Keratinocyte (primary cell): Measurements from ENCODE around the gene SLC38A2. TPM values are rescaled to one million over a fixed set of nuclear protein-coding genes. Genes with fewer than 3 reads are reported as not detected.

Experiments used
- DNase-seq: peaks from one replicate; pipeline ENCODE4 v3.0.0-alpha.2; 2011; ENCODE audit warnings: low read depth, missing footprints, low spot score
- FAIRE-seq: peaks from 2 replicates; lab custom pipeline; 2011; peaks lifted over from hg19 to GRCh38; lab: Jason Lieb, UNC
- H2AFZ ChIP-seq: 2 replicates; pipeline ENCODE4 v1.6.0; 2012; ENCODE audit warnings: low read length, control low read depth, inconsistent platforms; ENCODE audit not compliant: control insufficient read depth
- H3K27ac ChIP-seq: 2 replicates; pipeline ENCODE4 v1.5.1; 2011; ENCODE audit warnings: low read length; ENCODE audit not compliant: control insufficient read depth, insufficient read depth
- H3K27me3 ChIP-seq: 3 replicates; pipeline ENCODE4 v1.6.0; 2011; ENCODE audit warnings: low read length; ENCODE audit not compliant: control insufficient read depth, insufficient read depth; ENCODE audit errors: extremely low read depth
- H3K36me3 ChIP-seq, 2 experiments: 2 replicates in 1 of 2; 3 replicates in 1 of 2; pipeline ENCODE4 v1.5.1; 2011; ENCODE audit warnings: low read length in 2 of 2, mild to moderate bottlenecking in 1 of 2; ENCODE audit not compliant: control insufficient read depth in 2 of 2, insufficient read depth in 2 of 2; ENCODE audit errors: extremely low read depth in 1 of 2
- H3K4me1 ChIP-seq: 3 replicates; pipeline ENCODE4 v1.5.1; 2011; ENCODE audit warnings: low read length; ENCODE audit not compliant: control insufficient read depth, insufficient read depth; ENCODE audit errors: extremely low read depth
- H3K4me2 ChIP-seq: 3 replicates; pipeline ENCODE4 v1.6.0; 2011; ENCODE audit warnings: low read depth, low read length; ENCODE audit not compliant: control insufficient read depth, insufficient read depth; ENCODE audit errors: extremely low read depth
- H3K4me3 ChIP-seq, 3 experiments: fragments of 200-600 bp in 1 of 3; sonication (generic) in 1 of 3; 2 replicates in 2 of 3; 3 replicates in 1 of 3; pipeline ENCODE4 v1.5.1; 2011 to 2016; ENCODE audit warnings: low read length in 3 of 3, mild to moderate bottlenecking in 3 of 3, control low read depth in 2 of 3, inconsistent platforms in 1 of 3, low read depth in 1 of 3, mixed read lengths in 1 of 3, mixed run types in 1 of 3, moderate library complexity in 1 of 3; ENCODE audit not compliant: control insufficient read depth in 2 of 3, insufficient read depth in 2 of 3; ENCODE audit errors: extremely low read depth in 1 of 3
- H3K79me2 ChIP-seq: 2 replicates; pipeline ENCODE4 v1.6.0; 2012; ENCODE audit warnings: low read length; ENCODE audit not compliant: control insufficient read depth, insufficient read depth
- H3K9ac ChIP-seq: 3 replicates; pipeline ENCODE4 v1.6.0; 2011; ENCODE audit warnings: low read length; ENCODE audit not compliant: control insufficient read depth, insufficient read depth; ENCODE audit errors: extremely low read depth
- H3K9me1 ChIP-seq: 3 replicates; pipeline ENCODE4 v1.6.0; 2011; ENCODE audit warnings: low read length; ENCODE audit not compliant: control insufficient read depth, insufficient read depth; ENCODE audit errors: extremely low read depth
- H3K9me3 ChIP-seq: 2 replicates; pipeline ENCODE4 v1.5.1; 2012; ENCODE audit warnings: low read depth, low read length; ENCODE audit not compliant: control insufficient read depth
- H4K20me1 ChIP-seq: 3 replicates; pipeline ENCODE4 v1.6.0; 2011; ENCODE audit warnings: low read length; ENCODE audit not compliant: control insufficient read depth, insufficient read depth; ENCODE audit errors: extremely low read depth
- CTCF ChIP-seq, 3 experiments: IDR thresholded peaks in 1 of 3; conservative IDR thresholded peaks in 1 of 3; optimal IDR thresholded peaks in 1 of 3; 2 replicates in 2 of 3; 3 replicates in 1 of 3; pipeline versions ENCODE3 to v1.5.1; 2011; ENCODE audit warnings: low read length in 3 of 3, mild to moderate bottlenecking in 3 of 3, moderate library complexity in 2 of 3, control low read depth in 1 of 3, inconsistent platforms in 1 of 3; ENCODE audit not compliant: insufficient read depth in 2 of 3; ENCODE audit errors: extremely low read depth in 1 of 3
- EZH2 ChIP-seq: IDR thresholded peaks from one replicate; pipeline ENCODE4 v1.6.1; 2012; ENCODE audit warnings: inconsistent platforms, mild to moderate bottlenecking, low read length, moderate library complexity
- dilution Hi-C: fragments of 300-500 bp; cut with MboI; formaldehyde crosslinking; loops from one replicate; pipeline ENCODE4 v1.7.0; 2020; ENCODE audit warnings: low sequenced_read_pairs; ENCODE audit not compliant: extremely low pct_ligation_motif_present
- polyA plus RNA-seq, 5 experiments: library from polyadenylated mRNA; depleted of rRNA in 3 of 5; stranded (reverse) in 3 of 5; stranded (forward) in 1 of 5; unstranded in 1 of 5; fragments of >200 nt; gene quantifications; 1 replicate in 1 of 5; 2 replicates in 3 of 5; 3 replicates in 1 of 5; pipeline versions ENCODE4 v1.2.1 to v1.2.3, GENCODE V29; 2011 to 2012; ENCODE audit warnings: missing spikeins in 2 of 5, low read depth in 1 of 5, low replicate concordance in 1 of 5

The SLC38A2 gene
- polyA plus RNA-seq, 1 donor (not counting 4 experiments of a cell fraction or from before 2014, with no cell fraction given), result 577 TPM

- Histone ChIP-seq H3K27me3 (no peaks in the 10 kb centered on the region), H3K79me2 (no peaks in the 10 kb centered on the region), H4K20me1 (no peaks in the 10 kb centered on the region), H3K9me3 (no peaks in the 10 kb centered on the region), H3K36me3 (no peaks in the 10 kb centered on the region), H3K9me1 (no peaks in the 10 kb centered on the region), H2AFZ (no peak overlapping the region), H3K4me1 (peaks cover 1% of the 10 kb centered on the region), H3K27ac (no peak overlapping the region), H3K4me3 (no peak overlapping the region), H3K4me2 (no peak overlapping the region), H3K9ac (no peak overlapping the region)
- no peak for FAIRE-seq
- TF ChIP-seq CTCF (optimal IDR thresholded peaks at IDR 0.05 in 1 of 3, IDR thresholded peaks at IDR 0.05 in 1 of 3, conservative IDR thresholded peaks at IDR 0.05 in 1 of 3; ENCODE audit: extremely low read depth in 1 of 3, insufficient read depth in 2 of 3, low read length in 3 of 3) (no peak), EZH2 (no peak)
- no peak for DNase-seq
- dilution Hi-C loops, result no loop called here
Observed at GRCh38 chr12:46351886-46352650, 20.5 kb downstream of the SLC38A2 start.

- no peak for FAIRE-seq
- no peak overlapping the region for H3K4me3 ChIP-seq
- no peaks in the 10 kb centered on the region for H3K9me1 ChIP-seq
- no peaks in the 10 kb centered on the region for H4K20me1 ChIP-seq
- TF ChIP-seq CTCF (optimal IDR thresholded peaks at IDR 0.05 in 1 of 3, IDR thresholded peaks at IDR 0.05 in 1 of 3, conservative IDR thresholded peaks at IDR 0.05 in 1 of 3; ENCODE audit: extremely low read depth in 1 of 3, insufficient read depth in 2 of 3, low read length in 3 of 3), result no peak
- TF ChIP-seq EZH2, result no peak
- no peaks in the 10 kb centered on the region for H3K79me2 ChIP-seq
- H3K4me2 ChIP-seq, result no peak overlapping the region
- H3K27ac ChIP-seq, result no peak overlapping the region
- no peak overlapping the region for H3K9ac ChIP-seq
- no peak for DNase-seq
- H3K4me1 ChIP-seq, result no peaks in the 10 kb centered on the region
- H3K27me3 ChIP-seq, result no peaks in the 10 kb centered on the region
- H3K9me3 ChIP-seq, result no peaks in the 10 kb centered on the region
- dilution Hi-C loops, result no loop called here
- no peaks in the 10 kb centered on the region for H3K36me3 ChIP-seq
- no peak overlapping the region for H2AFZ ChIP-seq
Observed at GRCh38 chr12:46351138-46351537, 21.4 kb downstream of the SLC38A2 start.
